Measurements from ENCODE around the gene GRAMD1B. TPM values are rescaled to one million over a fixed set of nuclear protein-coding genes. Genes with fewer than 3 reads are reported as not detected.
"Not testable (repeated sequence)": the region's sequence is repeated elsewhere in the genome, so short reads cannot be mapped to it uniquely, and the experiment has no call there.

The GRAMD1B gene
- polyA plus RNA-seq, 3 donors = 3.2 to 13.9 (median 3.3) TPM

- Histone ChIP-seq H3K9me3 (replicated peaks in 1 of 2; ENCODE audit: control insufficient read depth in 1 of 2, insufficient read depth in 1 of 2, low read length in 2 of 2) (peaks cover 0 to 8% of the 10 kb centered on the region in 2 donors), H3K4me1 (ENCODE audit: control insufficient read depth in 1 of 2, insufficient read depth in 2 of 2, low read length in 2 of 2) (no peaks in the 10 kb centered on the region), H3K27me3 (ENCODE audit: control insufficient read depth in 2 of 2, insufficient read depth in 2 of 2, low read length in 2 of 2) (no peaks in the 10 kb centered on the region), H3K9ac (ENCODE audit: insufficient read depth, low read length, poor library complexity, severe bottlenecking) (no peak overlapping the region), H3K79me2 (ENCODE audit: insufficient read depth, low read length) (peaks cover 59% of the 10 kb centered on the region), H3K4me3 (replicated peaks in 1 of 3; ENCODE audit: low read depth in 2 of 3, low read length in 3 of 3) (no peak overlapping the region), H3K36me3 (replicated peaks in 1 of 2; ENCODE audit: control insufficient read depth in 1 of 2, insufficient read depth in 2 of 2, low read length in 2 of 2) (peaks cover 2 to 5% of the 10 kb centered on the region in 2 donors), H3K4me2 (replicated peaks; ENCODE audit: extremely low read depth, low read length, poor library complexity, severe bottlenecking) (no peak overlapping the region), H2AFZ (ENCODE audit: insufficient read depth, low read depth, low read length, poor library complexity, severe bottlenecking) (no peak overlapping the region), H4K20me1 (ENCODE audit: insufficient read depth, low read length) (peaks cover 13% of the 10 kb centered on the region), H3K27ac (ENCODE audit: low read depth in 1 of 2, low read length in 2 of 2) (no peak overlapping the region)
- intact Hi-C loops (cut with micrococcal nuclease) = no loop called here
- Mint-ChIP-seq H3K4me3 (no peak overlapping the region), H3K4me1 (peaks cover 15% of the 10 kb centered on the region), H3K36me3 (peaks cover 9 to 17% of the 10 kb centered on the region in 2 donors), H3K27me3 (ENCODE audit: low read depth in 3 of 3) (peaks cover 0 to 1% (median 0%) of the 10 kb centered on the region in 3 donors), H3K27ac (peak overlapping the region in 1 of 7 donors; percentile 21), H3K9me3 (peaks cover 0 to 13% (median 6%) of the 10 kb centered on the region in 7 donors)
- TF ChIP-seq CTCF (IDR thresholded peaks at IDR 0.05) = no peak
- 100% methylated on average over 5 of the region's 7 CpGs for WGBS (ENCODE audit: insufficient coverage)
- no peak for DNase-seq
Measured at GRCh38 chr11:123519797-123520193, 89.7 kb downstream of the GRAMD1B start.

- H3K27ac Mint-ChIP-seq = not testable (repeated sequence)
Measured at GRCh38 chr11:123520476-123520875, 90.4 kb downstream of the GRAMD1B start.

More at GRCh38 chr11:123520476-123520875, 90.4 kb downstream of the GRAMD1B start:
- H3K9me3 ChIP-seq (replicated peaks in 1 of 2; ENCODE audit: control insufficient read depth in 1 of 2, insufficient read depth in 1 of 2, low read length in 2 of 2); H3K27ac ChIP-seq (ENCODE audit: low read depth in 1 of 2, low read length in 2 of 2); H3K36me3 ChIP-seq (replicated peaks in 1 of 2; ENCODE audit: control insufficient read depth in 1 of 2, insufficient read depth in 2 of 2, low read length in 2 of 2); H2AFZ ChIP-seq (ENCODE audit: insufficient read depth, low read depth, low read length, poor library complexity, severe bottlenecking); H3K27me3 Mint-ChIP-seq (ENCODE audit: low read depth in 3 of 3); intact Hi-C loops (cut with micrococcal nuclease); H3K4me3 ChIP-seq (replicated peaks in 1 of 3; ENCODE audit: low read depth in 2 of 3, low read length in 3 of 3); H3K4me3 Mint-ChIP-seq; H3K9ac ChIP-seq (ENCODE audit: insufficient read depth, low read length, poor library complexity, severe bottlenecking); DNase-seq; H3K27me3 ChIP-seq (ENCODE audit: control insufficient read depth in 2 of 2, insufficient read depth in 2 of 2, low read length in 2 of 2); H3K4me2 ChIP-seq (replicated peaks; ENCODE audit: extremely low read depth, low read length, poor library complexity, severe bottlenecking); H3K4me1 ChIP-seq (ENCODE audit: control insufficient read depth in 1 of 2, insufficient read depth in 2 of 2, low read length in 2 of 2): not testable (repeated sequence)
- Mint-ChIP-seq H3K9me3 (peaks cover 0 to 13% (median 6%) of the 10 kb centered on the region in 7 donors), H3K4me1 (peaks cover 17% of the 10 kb centered on the region), H3K36me3 (peaks cover 6 to 16% of the 10 kb centered on the region in 2 donors)
- H3K79me2 ChIP-seq (ENCODE audit: insufficient read depth, low read length) = peaks cover 62% of the 10 kb centered on the region
- 83% methylated on average over 1 of the region's 6 CpGs for WGBS (ENCODE audit: insufficient coverage)
- peaks cover 17% of the 10 kb centered on the region for H4K20me1 ChIP-seq (ENCODE audit: insufficient read depth, low read length)

All from CD14-positive monocyte (primary cell).